NOMO-1 treated with DMSO at 0.1 percent for 48 hours (cell line): ENCODE measurements around the gene EGFR.

Experiments
- DNase-seq: peaks from one replicate; lab custom pipeline; 2025; ENCODE audit not compliant: unreplicated experiment; lab: John Stamatoyannopoulos, UW

EGFR gene

GRCh38 chr7:55142919-55143600 lies 124.2 kb downstream of the EGFR start:
- DNase-seq = no peak

- DNase-seq = no peak
Measured at GRCh38 chr7:55144333-55145317, 125.8 kb downstream of the EGFR start.

- no peak for DNase-seq
Measured at GRCh38 chr7:55145606-55146005, 126.8 kb downstream of the EGFR start.

- DNase-seq = no peak
Measured at GRCh38 chr7:55147101-55147500, 128.3 kb downstream of the EGFR start.

- no peak for DNase-seq
Measured at GRCh38 chr7:55147736-55148135, 128.9 kb downstream of the EGFR start.

GRCh38 chr7:55148571-55148970 lies 129.8 kb downstream of the EGFR start:
- DNase-seq = no peak

GRCh38 chr7:55149001-55149400 lies 130.2 kb downstream of the EGFR start:
- DNase-seq = no peak

GRCh38 chr7:55150166-55150565 lies 131.3 kb downstream of the EGFR start:
- DNase-seq = no peak

- DNase-seq = no peak
Measured at GRCh38 chr7:55150709-55151451, 132.1 kb downstream of the EGFR start.

- DNase-seq = no peak
Measured at GRCh38 chr7:55152516-55152915, 133.7 kb downstream of the EGFR start.

GRCh38 chr7:55154096-55154495 lies 135.3 kb downstream of the EGFR start:
- no peak for DNase-seq

- no peak for DNase-seq
Measured at GRCh38 chr7:55155351-55156117, 136.7 kb downstream of the EGFR start.

GRCh38 chr7:55156919-55157763 lies 138.3 kb downstream of the EGFR start:
- no peak for DNase-seq

- no peak for DNase-seq
Measured at GRCh38 chr7:55157764-55158105, 138.9 kb downstream of the EGFR start.

GRCh38 chr7:55158541-55159382 lies 139.9 kb downstream of the EGFR start:
- DNase-seq = no peak

- DNase-seq = no peak
Measured at GRCh38 chr7:55160539-55160938, 141.7 kb downstream of the EGFR start.

- no peak for DNase-seq
Measured at GRCh38 chr7:55161154-55161687, 142.4 kb downstream of the EGFR start.

- no peak for DNase-seq
Measured at GRCh38 chr7:55162476-55162875, 143.7 kb downstream of the EGFR start.

GRCh38 chr7:55163733-55164132 lies 144.9 kb downstream of the EGFR start:
- no peak for DNase-seq
